ENCODE data around the gene GMDS.

- TF ChIP-seq POLR2A (IDR thresholded peaks at IDR 0.05) (no peak), CTCF (IDR thresholded peaks at IDR 0.05) (no peak)
These were observed 387.2 kb downstream of the GMDS start for GRCh38 chr6:1858196-1858595.
